NCI-H2029 treated with DMSO at 0.1 percent for 48 hours (cell line): ENCODE results near the gene PRLR.

Experiments used
- DNase-seq: peaks from one replicate; lab custom pipeline; 2025; lab: John Stamatoyannopoulos, UW

The PRLR gene

DNA sequence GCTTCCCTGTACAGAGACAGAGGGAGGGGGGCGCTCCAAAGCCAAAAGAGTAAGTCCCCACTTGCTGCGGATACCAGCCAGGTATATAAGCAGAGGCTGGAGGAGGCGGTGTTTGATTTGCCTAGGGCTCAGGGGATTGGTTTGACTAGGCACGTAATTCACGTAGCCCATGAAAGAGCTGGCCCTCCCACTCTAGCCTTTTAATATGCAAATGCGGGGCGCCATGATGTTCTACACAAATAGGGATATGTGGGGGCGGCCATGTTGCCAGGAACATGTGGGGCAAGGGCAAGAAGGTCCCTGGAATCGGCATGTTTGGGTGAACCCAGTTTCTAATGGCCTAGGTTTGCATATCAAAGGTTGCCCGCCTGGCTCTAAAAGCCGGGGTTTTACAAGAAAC is 3.3 kb upstream of the PRLR start:
- no peak for DNase-seq

DNA sequence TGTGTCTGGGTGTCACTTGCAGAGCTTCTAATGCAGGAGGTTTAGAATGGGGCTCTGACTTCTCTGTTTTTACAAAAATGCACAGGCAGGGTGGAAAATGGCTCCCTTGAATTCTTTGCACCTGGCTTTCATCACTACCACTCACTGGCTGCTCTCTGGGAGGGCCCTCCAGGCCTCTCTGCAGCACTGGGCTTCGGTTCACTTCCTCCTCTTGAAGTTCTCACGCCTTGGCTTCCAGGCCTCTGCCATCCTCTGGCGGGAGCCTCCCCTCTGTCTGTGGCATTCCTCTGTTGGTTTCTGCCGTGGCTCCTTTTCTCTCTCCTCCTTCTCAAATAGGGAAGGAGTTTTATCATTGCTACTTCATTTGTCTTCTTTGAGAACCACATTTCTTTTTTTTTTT is 2.8 kb upstream of the PRLR start:
- no peak for DNase-seq

- no peak for DNase-seq
Measured at GRCh38 chr5:35232124-35232523, 1.8 kb upstream of the PRLR start.

DNA sequence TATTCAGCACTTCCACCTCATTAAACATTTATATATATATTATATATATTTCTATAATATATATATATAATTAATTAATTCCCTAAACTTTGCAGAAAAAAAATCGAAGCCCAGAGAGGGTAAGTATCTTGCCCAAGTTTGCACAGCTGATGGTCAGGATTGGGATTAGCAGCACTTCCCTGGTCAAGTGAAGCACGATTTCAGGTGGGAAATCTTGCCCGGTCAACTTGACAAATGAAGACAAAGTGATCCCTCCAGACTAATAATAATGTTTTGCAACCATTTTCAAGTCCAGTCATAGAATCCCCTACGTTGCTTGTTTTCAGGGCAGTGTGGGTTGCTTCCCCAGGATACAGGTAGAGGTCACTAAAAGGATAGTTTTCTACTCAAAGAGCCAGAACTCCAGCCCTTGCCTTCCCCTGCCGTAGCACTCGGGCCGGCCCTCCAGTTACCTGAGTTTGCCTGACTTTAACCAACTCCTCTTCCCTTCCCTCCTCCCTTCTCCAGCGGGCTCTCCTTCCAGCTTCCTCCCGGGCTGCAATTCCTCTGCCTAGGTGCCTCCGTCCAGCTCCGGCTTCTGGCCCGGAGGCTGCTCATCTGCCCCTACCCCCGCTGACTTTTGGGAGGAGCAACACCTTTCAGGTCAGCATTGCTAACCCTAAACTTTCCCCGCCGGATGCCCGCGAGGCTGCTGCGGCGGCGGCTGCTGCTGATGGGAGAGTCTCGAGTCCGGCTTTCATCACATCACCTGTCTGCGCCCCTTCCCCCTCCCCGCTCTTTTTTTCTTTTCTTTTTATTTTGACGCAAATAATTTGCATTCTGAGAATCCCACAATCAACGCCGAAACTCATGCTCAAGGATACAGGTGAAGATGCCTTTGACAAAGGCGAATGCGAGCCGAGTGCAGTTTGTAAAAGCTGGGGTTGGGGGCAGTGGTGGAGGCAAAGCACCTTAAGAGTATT is 930 bp downstream of the PRLR start:
- no peak for DNase-seq

- DNase-seq = no peak
Measured at GRCh38 chr5:35228310-35228709, 2.0 kb downstream of the PRLR start.

DNA sequence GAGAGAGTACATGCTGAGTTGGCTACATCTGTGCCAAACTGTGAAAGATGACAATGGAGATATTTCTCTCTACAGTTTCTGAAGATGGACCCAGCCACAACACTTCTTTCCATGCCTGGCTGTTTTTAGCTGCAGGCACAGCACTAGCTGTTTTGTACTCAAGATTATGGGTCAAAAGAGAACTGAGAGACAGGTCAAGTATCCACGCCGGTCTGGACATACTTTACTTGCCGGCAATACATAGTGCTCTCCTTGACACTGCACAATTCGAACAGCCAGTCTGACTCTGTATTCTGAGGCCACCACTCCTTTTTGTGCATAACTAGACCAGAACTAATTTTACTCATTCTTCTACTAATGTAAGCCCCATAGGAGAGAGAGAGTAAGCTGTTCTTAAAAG is 2.6 kb downstream of the PRLR start:
- DNase-seq = no peak

GRCh38 chr5:35223787-35224395 is 6.4 kb downstream of the PRLR start:
- no peak for DNase-seq

GRCh38 chr5:35220967-35221366 is 9.3 kb downstream of the PRLR start:
- no peak for DNase-seq

DNA sequence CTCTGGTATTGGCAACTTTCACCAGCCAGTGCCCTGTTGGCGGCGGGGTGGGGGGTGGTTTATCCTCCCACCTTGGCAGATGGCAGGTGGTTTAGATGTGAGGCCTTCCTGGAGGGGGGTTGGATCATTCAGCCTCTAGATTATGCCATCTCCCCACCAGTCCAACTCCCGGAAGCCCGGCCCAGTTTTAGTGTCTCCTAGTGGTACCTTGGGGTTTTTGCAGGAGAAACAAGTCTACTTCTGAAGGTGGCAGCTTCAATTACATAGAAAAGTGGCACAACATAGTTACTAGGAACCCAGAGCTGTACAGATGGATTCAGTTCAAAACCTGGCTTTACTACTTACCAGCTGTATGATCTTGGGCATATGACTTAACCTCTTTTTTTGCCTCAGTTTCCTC is 11.3 kb downstream of the PRLR start:
- no peak for DNase-seq

- DNase-seq = no peak
Measured at GRCh38 chr5:35214051-35214450, 16.2 kb downstream of the PRLR start.

DNA sequence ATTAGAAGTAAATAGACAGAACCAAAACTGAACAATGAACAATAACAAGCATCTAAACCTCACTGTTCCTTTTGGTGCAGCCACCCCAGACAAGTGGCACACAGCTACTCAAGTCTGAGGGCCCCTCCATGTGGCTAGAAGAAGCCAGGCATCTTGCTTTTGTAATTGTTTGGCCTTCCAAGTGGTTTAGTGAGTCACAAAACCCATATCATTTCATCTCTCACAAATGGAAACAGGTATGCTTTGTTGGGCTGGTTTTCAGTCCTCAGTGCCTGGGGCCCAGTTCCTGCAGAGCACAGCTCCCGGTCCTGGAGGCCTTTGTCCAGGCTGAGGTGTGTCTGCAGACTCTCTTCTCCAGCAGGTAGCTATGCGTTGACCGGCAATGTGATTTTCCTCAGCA is 16.7 kb downstream of the PRLR start:
- no peak for DNase-seq

DNA sequence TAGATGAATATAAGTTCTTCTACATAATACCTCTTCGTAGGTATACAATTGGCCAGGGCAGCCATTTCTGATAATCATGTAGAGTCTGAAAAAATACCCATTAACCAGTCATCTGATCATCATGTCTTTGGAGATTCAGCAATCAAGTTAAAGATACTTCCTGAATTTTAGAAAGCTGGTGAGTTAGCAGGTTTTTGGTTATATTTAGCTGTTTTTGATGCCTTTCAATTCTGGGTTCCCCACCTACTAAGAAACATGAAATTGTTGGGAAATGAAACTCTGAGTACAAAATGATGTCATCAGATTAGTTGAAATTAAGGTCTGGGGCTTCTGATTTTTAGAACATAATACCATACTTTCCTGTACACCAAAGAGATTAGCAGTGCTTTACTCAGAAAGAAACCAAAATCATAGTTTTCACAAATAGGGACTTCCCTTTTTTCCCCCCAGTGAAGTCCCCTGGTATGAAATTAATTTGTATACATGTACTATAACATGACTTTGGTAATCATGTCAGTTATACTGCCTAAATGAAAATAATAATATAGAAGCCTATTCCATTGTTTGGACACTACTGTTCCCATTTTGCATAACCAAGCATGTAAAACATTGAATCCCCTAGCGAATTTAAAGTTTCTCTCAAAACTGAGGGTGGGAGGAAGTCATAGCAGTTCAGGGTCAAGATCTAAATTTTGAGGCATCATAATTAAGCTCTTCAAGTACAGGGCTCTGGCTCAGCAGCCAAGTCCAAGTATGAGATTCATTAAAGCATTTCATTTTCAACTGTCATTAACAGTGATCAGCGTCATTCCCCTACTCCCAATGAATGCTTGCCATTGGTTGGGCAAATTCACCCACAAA is 17.9 kb downstream of the PRLR start:
- no peak for DNase-seq

- no peak for DNase-seq
Measured at GRCh38 chr5:35209862-35210261, 20.4 kb downstream of the PRLR start.

- no peak for DNase-seq
Measured at GRCh38 chr5:35205606-35206005, 24.7 kb downstream of the PRLR start.

GRCh38 chr5:35205186-35205585 is 25.1 kb downstream of the PRLR start:
- DNase-seq = no peak

DNA sequence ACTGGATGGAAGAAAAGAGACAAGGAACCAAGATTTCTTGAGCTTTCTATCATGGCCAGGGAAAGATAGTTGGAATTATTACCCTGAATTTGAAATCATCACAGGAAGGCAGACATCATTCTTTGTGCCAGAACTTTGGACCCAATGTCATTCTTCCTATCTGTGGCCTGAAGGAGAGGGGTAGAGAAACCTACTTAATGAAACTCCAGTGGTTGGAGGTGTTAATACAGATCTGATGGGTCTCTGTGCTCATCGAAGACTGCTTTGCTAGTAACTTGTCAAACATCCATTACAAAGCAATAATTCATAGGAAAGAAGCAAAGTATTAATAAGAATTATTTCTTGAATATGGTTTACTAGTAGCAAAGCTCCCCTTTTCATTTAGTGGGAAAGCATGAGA is 26.9 kb downstream of the PRLR start:
- no peak for DNase-seq

- peak; percentile 2 for DNase-seq
Measured at GRCh38 chr5:35202319-35203111, 27.8 kb downstream of the PRLR start.

DNA sequence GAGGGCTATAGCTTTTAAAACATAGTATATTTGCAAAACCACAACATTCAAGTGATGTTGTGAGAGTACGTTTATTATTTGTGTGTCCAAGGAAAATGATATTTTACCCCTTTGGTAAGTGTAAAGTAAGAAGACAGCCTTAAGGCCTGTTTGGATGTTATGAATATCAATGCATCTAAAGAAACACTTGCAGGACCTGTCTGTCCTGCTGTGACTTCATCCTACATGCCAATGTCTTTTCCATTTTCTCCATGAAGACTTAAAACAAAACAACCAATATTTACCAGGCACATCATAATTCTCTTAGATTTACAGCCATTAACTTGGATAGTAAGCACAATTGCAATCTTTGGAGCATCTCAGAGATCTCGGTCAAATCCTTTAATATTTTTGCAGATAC is 29.0 kb downstream of the PRLR start:
- DNase-seq = no peak

DNA sequence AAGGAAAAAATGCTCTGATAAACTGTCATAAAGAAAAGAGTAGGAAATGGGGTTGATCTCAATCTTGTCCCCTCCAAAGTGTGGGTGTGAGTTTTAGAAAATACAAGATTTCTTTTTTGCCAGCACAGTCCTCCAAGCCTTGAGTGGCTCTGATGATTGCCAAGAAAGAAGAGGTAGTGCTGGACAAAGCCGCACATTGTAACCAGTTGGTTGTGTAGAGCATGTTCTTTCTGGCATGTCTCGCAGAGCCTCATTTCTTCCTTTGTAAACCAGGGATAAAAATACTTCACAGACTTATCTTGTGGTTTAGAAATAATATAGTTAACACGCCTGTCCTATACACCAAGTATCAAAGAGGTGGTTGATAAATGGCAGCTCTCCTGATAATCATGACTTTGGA is 30.4 kb downstream of the PRLR start:
- no peak for DNase-seq

DNA sequence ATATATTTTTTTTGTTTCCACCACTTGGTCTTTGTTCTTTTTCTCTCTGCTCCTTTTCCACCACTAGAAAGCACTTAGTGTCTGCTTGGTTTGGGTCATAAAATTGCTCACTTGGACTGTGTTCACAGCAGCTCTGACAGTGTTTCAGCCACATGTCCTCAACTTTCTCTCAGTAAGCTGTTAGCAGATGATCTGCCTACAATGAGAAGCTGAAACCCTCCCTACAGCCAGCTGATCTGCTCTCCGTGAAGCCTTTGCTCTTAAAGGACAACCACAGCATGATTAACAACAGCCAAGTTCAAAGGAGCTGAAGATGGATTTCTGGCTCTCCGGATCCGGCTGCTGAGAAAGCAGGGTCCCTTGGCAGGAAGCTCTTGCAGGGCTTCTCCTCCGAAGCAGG is 31.6 kb downstream of the PRLR start:
- DNase-seq = no peak

GRCh38 chr5:35198075-35198474 is 32.2 kb downstream of the PRLR start:
- peak; percentile 42 for DNase-seq

- no peak for DNase-seq
Measured at GRCh38 chr5:35197351-35197750, 32.9 kb downstream of the PRLR start.
